ENCODE data around the gene SNX15.
A peak's percentile ranks its signal among the peaks of the same experiment; 100 is the strongest.
"Not testable (repeated sequence)": the region's sequence is repeated elsewhere in the genome, so short reads cannot be mapped to it uniquely, and the experiment has no call there.

SNX15 gene

DNA sequence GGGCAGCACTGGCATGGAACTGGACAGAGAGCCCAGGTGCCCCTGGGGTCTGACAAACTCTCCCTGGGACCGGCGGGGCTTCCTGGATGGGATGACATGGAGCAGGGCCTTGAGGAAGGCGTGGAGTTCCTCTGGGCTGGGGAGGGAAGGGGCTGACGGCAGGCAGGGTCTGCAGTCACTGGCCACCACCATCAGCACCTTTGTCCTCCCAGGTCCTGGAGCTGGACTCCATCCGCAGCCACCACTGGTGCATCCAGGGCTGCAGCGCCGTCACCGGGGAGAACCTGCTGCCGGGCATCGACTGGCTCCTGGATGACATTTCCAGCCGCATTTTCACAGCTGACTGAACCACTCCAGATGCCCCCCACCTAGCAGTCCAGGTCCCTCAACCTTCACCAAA, 5.7 kb upstream of the SNX15 start:
- H3K27me3 ChIP-seq, result no peaks in the 10 kb centered on the region
- no peak overlapping the region for H3K4me3 ChIP-seq (ENCODE audit: low read depth, low read length)
- DNase-seq, result no peak
- peaks cover 6% of the 10 kb centered on the region for H3K36me3 ChIP-seq
- H3K4me1 ChIP-seq, result no peaks in the 10 kb centered on the region
- no peaks in the 10 kb centered on the region for H3K9me3 ChIP-seq
- TF ChIP-seq, protein P1, sequence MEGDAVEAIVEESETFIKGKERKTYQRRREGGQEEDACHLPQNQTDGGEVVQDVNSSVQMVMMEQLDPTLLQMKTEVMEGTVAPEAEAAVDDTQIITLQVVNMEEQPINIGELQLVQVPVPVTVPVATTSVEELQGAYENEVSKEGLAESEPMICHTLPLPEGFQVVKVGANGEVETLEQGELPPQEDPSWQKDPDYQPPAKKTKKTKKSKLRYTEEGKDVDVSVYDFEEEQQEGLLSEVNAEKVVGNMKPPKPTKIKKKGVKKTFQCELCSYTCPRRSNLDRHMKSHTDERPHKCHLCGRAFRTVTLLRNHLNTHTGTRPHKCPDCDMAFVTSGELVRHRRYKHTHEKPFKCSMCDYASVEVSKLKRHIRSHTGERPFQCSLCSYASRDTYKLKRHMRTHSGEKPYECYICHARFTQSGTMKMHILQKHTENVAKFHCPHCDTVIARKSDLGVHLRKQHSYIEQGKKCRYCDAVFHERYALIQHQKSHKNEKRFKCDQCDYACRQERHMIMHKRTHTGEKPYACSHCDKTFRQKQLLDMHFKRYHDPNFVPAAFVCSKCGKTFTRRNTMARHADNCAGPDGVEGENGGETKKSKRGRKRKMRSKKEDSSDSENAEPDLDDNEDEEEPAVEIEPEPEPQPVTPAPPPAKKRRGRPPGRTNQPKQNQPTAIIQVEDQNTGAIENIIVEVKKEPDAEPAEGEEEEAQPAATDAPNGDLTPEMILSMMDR (IDR thresholded peaks at IDR 0.05; ENCODE audit: low read depth, low read length), result no peak

DNA sequence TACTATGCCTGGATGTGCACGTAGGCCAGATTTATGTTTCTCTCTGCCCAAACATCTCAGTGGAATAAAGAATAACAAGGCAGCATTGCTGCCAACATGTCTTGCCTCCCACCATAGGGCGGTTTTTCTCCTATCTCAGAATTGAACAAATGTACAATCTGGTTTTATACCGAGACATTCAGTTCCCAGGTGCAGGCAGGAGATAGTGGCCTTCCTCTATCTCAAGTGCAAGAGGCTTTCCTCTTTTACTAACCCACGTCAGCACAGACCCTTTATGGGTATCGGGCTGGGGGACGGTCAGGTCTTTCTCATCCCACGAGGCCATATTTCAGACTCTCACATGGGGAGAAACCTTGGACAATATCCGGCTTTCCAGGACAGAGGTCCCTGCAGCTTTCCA, 3.7 kb upstream of the SNX15 start:
- H3K4me3 ChIP-seq (ENCODE audit: low read depth, low read length); H3K27me3 ChIP-seq; H3K4me1 ChIP-seq; H3K9me3 ChIP-seq; H3K36me3 ChIP-seq; DNase-seq: not testable (repeated sequence)

DNA sequence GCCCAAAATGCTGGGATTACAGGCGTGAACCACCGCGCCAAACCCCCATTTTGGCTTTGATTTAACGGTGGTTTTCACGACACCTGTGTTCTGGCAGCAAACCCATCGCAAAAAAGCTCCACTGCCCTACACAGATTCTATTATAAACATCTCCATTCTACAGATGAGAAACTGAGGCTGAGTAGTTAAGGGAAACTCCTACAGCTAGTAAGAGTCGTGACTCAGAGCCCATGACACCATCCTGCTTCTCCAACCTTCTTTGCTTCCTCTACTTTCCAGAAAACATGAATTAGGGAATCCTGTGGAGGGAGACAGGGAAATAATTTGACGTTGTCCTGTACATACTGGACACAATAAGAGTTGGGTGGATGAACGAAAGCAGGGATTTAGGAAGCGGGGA, 429 bp upstream of the SNX15 start:
- TF ChIP-seq, protein P1 (IDR thresholded peaks at IDR 0.05; ENCODE audit: low read depth, low read length), result no peak
- no peaks in the 10 kb centered on the region for H3K36me3 ChIP-seq
- DNase-seq, result no peak
- H3K27me3 ChIP-seq, result no peaks in the 10 kb centered on the region
- no peaks in the 10 kb centered on the region for H3K9me3 ChIP-seq
- no peaks in the 10 kb centered on the region for H3K4me1 ChIP-seq
- H3K4me3 ChIP-seq (ENCODE audit: low read depth, low read length), result peak overlapping the region; percentile 53

DNA sequence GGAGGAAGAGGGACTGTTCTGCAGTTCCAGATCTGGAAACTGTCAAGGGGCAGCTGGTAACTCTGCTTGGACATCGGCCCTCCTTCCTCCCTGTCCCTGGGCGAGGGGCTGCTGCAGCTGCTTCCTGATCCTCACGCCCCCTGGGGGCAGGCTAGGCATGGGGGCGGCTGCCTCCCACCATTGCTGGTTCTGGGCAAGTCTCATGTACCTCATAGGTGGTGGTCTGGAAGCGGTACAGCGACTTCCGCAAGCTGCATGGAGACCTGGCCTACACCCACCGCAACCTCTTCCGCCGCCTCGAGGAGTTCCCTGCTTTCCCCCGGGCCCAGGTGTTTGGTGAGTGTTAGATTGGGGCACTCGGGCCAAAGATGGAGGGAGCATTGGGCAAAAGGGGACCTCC, 5.0 kb downstream of the SNX15 start:
- Histone ChIP-seq H3K36me3 (no peaks in the 10 kb centered on the region), H3K9me3 (no peaks in the 10 kb centered on the region), H3K4me3 (ENCODE audit: low read depth, low read length) (no peak overlapping the region), H3K27me3 (no peaks in the 10 kb centered on the region), H3K4me1 (no peaks in the 10 kb centered on the region)
- TF ChIP-seq, protein P1 (IDR thresholded peaks at IDR 0.05; ENCODE audit: low read depth, low read length), result no peak
- DNase-seq, result no peak

DNA sequence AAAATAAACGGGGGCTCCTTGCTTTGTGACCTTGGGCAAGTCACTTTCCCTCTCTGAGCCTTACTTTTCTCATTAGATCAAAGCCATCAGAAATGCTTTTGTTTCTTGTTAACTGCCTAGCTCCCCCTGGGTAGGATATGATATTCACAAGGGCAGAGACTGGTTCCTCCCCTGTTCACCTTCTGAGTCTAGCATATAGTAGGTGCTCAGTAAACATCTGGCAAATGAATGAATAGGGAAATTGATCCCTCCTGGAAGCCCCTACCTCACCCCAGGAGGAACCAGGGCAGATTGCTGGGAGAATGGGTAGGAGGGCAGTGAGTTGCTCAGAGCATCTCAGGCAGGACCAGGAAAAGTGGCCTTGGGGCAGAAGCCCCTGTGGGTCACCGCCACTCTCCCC, 7.2 kb downstream of the SNX15 start:
- Histone ChIP-seq H3K4me3 (ENCODE audit: low read depth, low read length) (no peak overlapping the region), H3K27me3 (no peaks in the 10 kb centered on the region), H3K9me3 (no peaks in the 10 kb centered on the region), H3K36me3 (no peaks in the 10 kb centered on the region), H3K4me1 (no peaks in the 10 kb centered on the region)
- no peak for DNase-seq
- TF ChIP-seq, protein P1 (IDR thresholded peaks at IDR 0.05; ENCODE audit: low read depth, low read length), result no peak

DNA sequence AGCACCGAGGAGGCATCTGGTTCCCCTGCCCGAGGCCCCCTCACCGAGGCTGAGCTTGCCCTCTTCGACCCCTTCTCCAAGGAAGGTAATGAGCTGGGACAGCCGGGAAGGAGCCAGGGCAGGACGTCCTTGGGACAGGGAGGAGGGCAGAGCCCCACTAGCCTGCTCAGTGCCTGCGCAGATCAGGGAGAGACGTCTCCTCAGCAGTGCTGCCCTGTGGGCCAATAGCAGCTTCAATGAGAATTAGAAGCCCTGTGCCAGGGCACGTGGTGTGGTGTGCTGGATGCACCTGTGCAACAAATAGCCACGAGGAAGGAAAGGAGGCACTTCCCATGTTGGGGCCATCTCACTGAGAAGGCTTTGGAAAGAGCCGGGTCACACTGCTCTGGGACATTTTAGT, 8.3 kb downstream of the SNX15 start:
- TF ChIP-seq, protein P1 (IDR thresholded peaks at IDR 0.05; ENCODE audit: low read depth, low read length), result no peak
- Histone ChIP-seq H3K36me3 (no peaks in the 10 kb centered on the region), H3K4me1 (no peaks in the 10 kb centered on the region), H3K9me3 (no peaks in the 10 kb centered on the region), H3K27me3 (no peaks in the 10 kb centered on the region), H3K4me3 (ENCODE audit: low read depth, low read length) (no peak overlapping the region)
- no peak for DNase-seq

DNA sequence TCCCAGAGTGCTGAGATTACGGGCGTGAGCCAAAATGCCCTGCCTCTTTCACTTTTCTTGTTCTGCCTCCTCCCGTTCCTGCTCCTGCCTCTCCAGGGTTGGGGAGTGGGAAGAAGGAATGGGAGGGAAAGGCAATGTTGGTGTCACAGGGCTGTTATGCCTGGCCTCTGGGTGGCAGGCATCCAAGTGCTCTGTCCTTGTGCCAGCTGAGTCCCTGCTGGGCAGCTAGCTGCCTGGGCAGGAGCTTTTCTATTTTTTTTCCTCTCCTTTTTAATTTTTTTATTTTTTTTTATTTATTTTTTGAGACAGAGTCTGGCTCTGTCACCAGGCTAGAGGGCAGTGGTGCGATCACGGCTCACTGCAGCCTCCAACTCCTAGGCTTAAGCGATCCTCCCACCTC, 9.7 kb downstream of the SNX15 start:
- no peaks in the 10 kb centered on the region; the same call in 1 of the 2 replicates for H3K27me3 ChIP-seq
- H3K36me3 ChIP-seq, result no peaks in the 10 kb centered on the region
- DNase-seq, result no peak
- no peak overlapping the region for H3K4me3 ChIP-seq (ENCODE audit: low read depth, low read length)
- H3K4me1 ChIP-seq, result no peaks in the 10 kb centered on the region
- H3K9me3 ChIP-seq, result no peaks in the 10 kb centered on the region
- TF ChIP-seq, protein P1 (IDR thresholded peaks at IDR 0.05; ENCODE audit: low read depth, low read length), result no peak
